ENCODE data around the gene NR3C2.

The NR3C2 gene

DNA sequence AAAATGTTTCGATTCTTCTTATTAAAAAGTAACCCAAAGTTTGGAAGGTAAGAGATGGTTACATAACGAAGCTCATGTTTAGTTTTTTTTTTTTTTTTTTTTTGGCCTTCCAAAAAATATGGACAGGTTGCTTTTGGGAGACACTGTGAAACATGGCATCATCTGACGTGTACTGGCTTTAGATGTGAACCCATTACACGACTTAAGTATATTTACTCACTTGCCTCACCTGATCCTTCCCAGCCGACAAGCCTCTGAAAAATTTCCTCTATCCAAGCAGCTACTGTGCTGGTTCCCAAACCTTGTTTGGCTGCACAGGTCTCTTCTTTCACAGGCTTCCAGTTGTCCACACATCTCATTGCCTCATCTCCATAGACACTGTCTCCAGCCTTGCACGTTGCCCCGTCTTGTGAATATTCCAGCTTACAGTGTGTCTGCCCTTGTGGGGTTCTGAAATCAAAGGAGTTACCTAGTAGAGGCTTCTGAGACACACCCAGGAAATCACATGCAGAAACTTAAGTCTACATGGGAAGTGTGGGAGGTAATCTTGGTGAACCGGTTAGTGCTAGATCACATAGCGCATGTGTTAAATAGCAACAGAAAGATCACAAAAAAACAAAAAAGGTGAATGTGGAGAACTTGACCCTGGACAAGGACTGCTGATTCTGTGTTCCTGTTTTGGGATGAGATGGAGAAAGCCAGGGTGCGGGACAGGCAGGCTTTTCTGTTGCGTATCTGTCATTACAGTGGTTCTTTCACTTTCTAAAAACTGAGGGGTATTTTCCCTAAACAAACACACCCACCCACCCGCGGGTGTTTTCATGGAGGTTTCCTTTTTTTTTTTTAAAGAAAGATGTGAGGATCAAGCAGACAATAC lies 381.7 kb downstream of the NR3C2 start:
- no peaks in the 10 kb centered on the region for H3K9me3 ChIP-seq (ENCODE audit: severe bottlenecking)
- 0 out of 2 replicates have a peak, but pooled peaks cover 6% of the 10 kb centered on the region for H3K36me3 ChIP-seq (ENCODE audit: low read depth)
- TF ChIP-seq, protein P1, sequence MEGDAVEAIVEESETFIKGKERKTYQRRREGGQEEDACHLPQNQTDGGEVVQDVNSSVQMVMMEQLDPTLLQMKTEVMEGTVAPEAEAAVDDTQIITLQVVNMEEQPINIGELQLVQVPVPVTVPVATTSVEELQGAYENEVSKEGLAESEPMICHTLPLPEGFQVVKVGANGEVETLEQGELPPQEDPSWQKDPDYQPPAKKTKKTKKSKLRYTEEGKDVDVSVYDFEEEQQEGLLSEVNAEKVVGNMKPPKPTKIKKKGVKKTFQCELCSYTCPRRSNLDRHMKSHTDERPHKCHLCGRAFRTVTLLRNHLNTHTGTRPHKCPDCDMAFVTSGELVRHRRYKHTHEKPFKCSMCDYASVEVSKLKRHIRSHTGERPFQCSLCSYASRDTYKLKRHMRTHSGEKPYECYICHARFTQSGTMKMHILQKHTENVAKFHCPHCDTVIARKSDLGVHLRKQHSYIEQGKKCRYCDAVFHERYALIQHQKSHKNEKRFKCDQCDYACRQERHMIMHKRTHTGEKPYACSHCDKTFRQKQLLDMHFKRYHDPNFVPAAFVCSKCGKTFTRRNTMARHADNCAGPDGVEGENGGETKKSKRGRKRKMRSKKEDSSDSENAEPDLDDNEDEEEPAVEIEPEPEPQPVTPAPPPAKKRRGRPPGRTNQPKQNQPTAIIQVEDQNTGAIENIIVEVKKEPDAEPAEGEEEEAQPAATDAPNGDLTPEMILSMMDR (IDR thresholded peaks at IDR 0.05; ENCODE audit: poor library complexity, severe bottlenecking): no peak
- DNase-seq (ENCODE audit: low spot score) (no peak), ATAC-seq (ENCODE audit: low read depth) (no peak)
- H3K27ac ChIP-seq (ENCODE audit: poor library complexity, severe bottlenecking): no peak overlapping the region
- H3K27me3 ChIP-seq (ENCODE audit: insufficient read depth, poor library complexity, severe bottlenecking): no peaks in the 10 kb centered on the region
- H3K4me1 ChIP-seq (ENCODE audit: insufficient read depth, poor library complexity, severe bottlenecking): no peaks in the 10 kb centered on the region
- no peak overlapping the region for H3K4me3 ChIP-seq (ENCODE audit: severe bottlenecking)

DNA sequence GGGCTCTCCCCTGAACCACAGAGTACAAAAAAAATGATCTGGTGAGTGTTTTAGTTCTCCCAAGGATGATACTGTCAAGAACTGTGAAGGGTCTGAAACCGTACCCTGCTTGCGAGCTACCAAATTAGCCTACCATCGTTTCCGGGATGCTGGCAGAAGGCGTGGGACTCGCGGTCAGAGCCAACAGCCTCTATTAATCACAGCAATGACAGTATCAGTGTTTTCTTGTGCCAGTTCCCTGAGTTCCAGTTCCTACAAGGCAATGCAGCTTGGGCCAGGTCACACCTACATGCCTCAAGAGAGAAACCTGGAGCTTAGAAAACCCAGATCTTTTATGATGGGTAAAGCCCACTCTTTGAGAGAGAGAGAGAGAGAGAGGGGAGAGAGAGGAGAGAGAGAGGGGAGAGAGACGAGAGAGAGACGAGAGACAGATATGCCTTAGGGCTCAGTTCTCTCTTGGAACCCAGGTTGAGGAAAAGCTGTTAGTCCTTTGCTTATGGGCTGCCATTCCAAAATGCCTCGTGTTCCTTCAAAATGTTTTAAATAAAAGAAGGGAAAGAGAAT lies 382.5 kb downstream of the NR3C2 start:
- no peaks in the 10 kb centered on the region for H3K4me1 ChIP-seq (ENCODE audit: insufficient read depth, poor library complexity, severe bottlenecking)
- ATAC-seq (ENCODE audit: low read depth): no peak

DNA sequence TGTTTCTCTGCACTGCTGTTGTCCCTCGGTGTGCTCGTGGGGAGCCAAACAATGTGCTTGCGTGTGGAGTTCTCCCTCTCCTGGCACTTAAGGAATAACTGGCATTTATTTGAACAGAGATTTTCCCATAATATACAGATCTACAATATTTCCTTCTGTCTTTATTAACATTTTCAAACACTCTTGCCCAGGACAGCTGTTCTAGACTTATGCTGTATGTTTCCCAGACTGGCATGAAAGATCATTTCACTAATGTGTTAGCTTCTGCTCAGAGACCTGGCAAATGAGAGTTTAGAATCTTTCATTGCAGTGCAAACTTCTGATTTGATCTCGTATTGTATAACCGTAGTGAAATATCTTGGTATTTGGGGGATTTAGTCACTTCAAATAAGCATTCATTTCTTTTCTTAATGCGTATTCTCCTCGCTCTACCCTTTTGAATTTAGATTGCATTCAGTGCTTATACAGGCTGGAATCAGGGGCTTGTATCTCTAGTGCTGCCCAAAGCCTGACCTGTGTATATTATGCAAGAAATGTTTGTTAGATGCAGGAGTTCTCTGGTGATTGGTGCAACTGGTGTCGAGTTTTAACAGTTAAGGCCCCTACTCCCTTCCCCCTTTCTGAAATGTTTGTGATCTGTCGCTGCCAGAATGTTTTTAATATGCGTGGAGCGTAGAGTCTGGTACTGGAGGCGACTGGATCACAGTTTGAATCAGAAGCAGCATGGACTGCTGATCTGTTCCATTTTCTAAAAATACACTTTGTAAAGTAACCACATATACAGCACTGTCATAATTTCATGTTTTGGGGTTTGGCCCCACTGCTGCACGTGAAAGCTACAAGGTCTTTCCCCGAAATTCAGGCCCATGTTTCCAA lies 384.0 kb downstream of the NR3C2 start:
- Histone ChIP-seq H3K27ac (ENCODE audit: poor library complexity, severe bottlenecking) (no peak overlapping the region), H3K4me3 (ENCODE audit: severe bottlenecking) (no peak overlapping the region), H3K9me3 (ENCODE audit: severe bottlenecking) (no peaks in the 10 kb centered on the region), H3K36me3 (ENCODE audit: low read depth) (no peaks in the 10 kb centered on the region), H3K27me3 (ENCODE audit: insufficient read depth, poor library complexity, severe bottlenecking) (no peaks in the 10 kb centered on the region), H3K4me1 (ENCODE audit: insufficient read depth, poor library complexity, severe bottlenecking) (no peaks in the 10 kb centered on the region)
- TF ChIP-seq, protein P1 (IDR thresholded peaks at IDR 0.05; ENCODE audit: poor library complexity, severe bottlenecking): no peak
- no peak for ATAC-seq (ENCODE audit: low read depth)
- no peak for DNase-seq (ENCODE audit: low spot score)

More for the DNA sequence above, 382.5 kb downstream of the NR3C2 start:
- Histone ChIP-seq H3K4me3 (ENCODE audit: severe bottlenecking) (no peak overlapping the region), H3K27me3 (ENCODE audit: insufficient read depth, poor library complexity, severe bottlenecking) (no peaks in the 10 kb centered on the region), H3K36me3 (ENCODE audit: low read depth) (no peaks in the 10 kb centered on the region), H3K9me3 (ENCODE audit: severe bottlenecking) (no peaks in the 10 kb centered on the region), H3K27ac (ENCODE audit: poor library complexity, severe bottlenecking) (no peak overlapping the region)
- DNase-seq (ENCODE audit: low spot score): no peak
- TF ChIP-seq, protein P1 (IDR thresholded peaks at IDR 0.05; ENCODE audit: poor library complexity, severe bottlenecking): no peak

DNA sequence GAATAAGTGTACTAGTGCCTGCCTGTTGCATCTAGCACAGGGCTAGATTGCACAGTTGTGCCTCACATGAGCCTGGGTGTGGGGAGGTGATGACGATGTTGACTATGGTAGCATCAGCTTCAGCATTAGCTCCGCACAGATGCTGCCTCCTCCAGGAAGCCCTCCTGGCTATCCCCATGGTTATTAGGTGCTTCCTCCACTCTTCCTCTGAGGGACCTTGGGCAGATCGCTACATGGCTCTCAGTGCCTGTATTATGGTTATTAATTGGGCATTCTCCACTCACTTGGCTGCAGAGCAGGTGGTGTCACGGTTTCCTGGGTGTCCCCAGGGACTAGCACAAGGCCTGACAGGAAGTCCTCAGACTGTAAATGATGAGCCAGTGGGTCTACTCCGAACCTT lies 384.7 kb downstream of the NR3C2 start:
- no peaks in the 10 kb centered on the region for H3K36me3 ChIP-seq (ENCODE audit: low read depth)
- H3K4me1 ChIP-seq (ENCODE audit: insufficient read depth, poor library complexity, severe bottlenecking): no peaks in the 10 kb centered on the region
- no peaks in the 10 kb centered on the region for H3K9me3 ChIP-seq (ENCODE audit: severe bottlenecking)
- H3K27ac ChIP-seq (ENCODE audit: poor library complexity, severe bottlenecking): no peak overlapping the region
- DNase-seq (ENCODE audit: low spot score) (no peak), ATAC-seq (ENCODE audit: low read depth) (no peak)
- H3K27me3 ChIP-seq (ENCODE audit: insufficient read depth, poor library complexity, severe bottlenecking): no peaks in the 10 kb centered on the region
- TF ChIP-seq, protein P1 (IDR thresholded peaks at IDR 0.05; ENCODE audit: poor library complexity, severe bottlenecking): no peak
- no peak overlapping the region for H3K4me3 ChIP-seq (ENCODE audit: severe bottlenecking)
